ENCODE data around the gene RGS10.
"Not testable (repeated sequence)": the region's sequence is repeated elsewhere in the genome, so short reads cannot be mapped to it uniquely, and the experiment has no call there.

The RGS10 gene

GRCh38 chr10:119466655-119467054 lies 75.9 kb downstream of the RGS10 start:
- no peak for DNase-seq

- no peak for DNase-seq
Measured at GRCh38 chr10:119466076-119466475, 76.4 kb downstream of the RGS10 start.

- DNase-seq: no peak
Measured at GRCh38 chr10:119465085-119465484, 77.4 kb downstream of the RGS10 start.

GRCh38 chr10:119463195-119463594 lies 79.3 kb downstream of the RGS10 start:
- not testable (repeated sequence) for DNase-seq

GRCh38 chr10:119462773-119463172 lies 79.7 kb downstream of the RGS10 start:
- no peak for DNase-seq

- DNase-seq: no peak
Measured at GRCh38 chr10:119461923-119462322, 80.6 kb downstream of the RGS10 start.

- DNase-seq: no peak
Measured at GRCh38 chr10:119461380-119461779, 81.1 kb downstream of the RGS10 start.

- no peak for DNase-seq
Measured at GRCh38 chr10:119460369-119461195, 81.9 kb downstream of the RGS10 start.

- DNase-seq: no peak
Measured at GRCh38 chr10:119459681-119460340, 82.7 kb downstream of the RGS10 start.

GRCh38 chr10:119457966-119458766 lies 84.4 kb downstream of the RGS10 start:
- no peak for DNase-seq

- DNase-seq: no peak
Measured at GRCh38 chr10:119456435-119456810, 86.1 kb downstream of the RGS10 start.

GRCh38 chr10:119455609-119456434 lies 86.7 kb downstream of the RGS10 start:
- DNase-seq: no peak

- no peak for DNase-seq
Measured at GRCh38 chr10:119454990-119455389, 87.5 kb downstream of the RGS10 start.

GRCh38 chr10:119454316-119454715 lies 88.2 kb downstream of the RGS10 start:
- DNase-seq: no peak

GRCh38 chr10:119453313-119453712 lies 89.2 kb downstream of the RGS10 start:
- DNase-seq: no peak

- no peak for DNase-seq
Measured at GRCh38 chr10:119452396-119452795, 90.1 kb downstream of the RGS10 start.

- DNase-seq: no peak
Measured at GRCh38 chr10:119451300-119451896, 91.1 kb downstream of the RGS10 start.

GRCh38 chr10:119450606-119451299 lies 91.8 kb downstream of the RGS10 start:
- no peak for DNase-seq
